K562 (cell line): ENCODE results near the gene ANO10. TPM values are rescaled to one million over a fixed set of nuclear protein-coding genes. Genes with fewer than 3 reads are reported as not detected.

Experiments used
- CREBBP ChIP-seq: IDR thresholded peaks from one replicate; pipeline ENCODE4 v1.6.1; 2012; ENCODE audit warnings: low read depth, mild to moderate bottlenecking, control low read depth, inconsistent platforms, low read length
- ETV6 ChIP-seq, 3 experiments: fragments of 150-350 bp in 1 of 3; sonication (generic) in 1 of 3; formaldehyde crosslinking in 1 of 3; IDR thresholded peaks; 2 replicates each; pipeline versions ENCODE4 v1.6.1 to v1.8.0; 2014 to 2022; ENCODE audit warnings: borderline replicate concordance in 2 of 3, low read depth in 2 of 3, antibody characterized with exemption in 1 of 3, low read length in 1 of 3, mild to moderate bottlenecking in 1 of 3, missing genetic modification reagents in 1 of 3
- FUS ChIP-seq: fragments of 200-400 bp; formaldehyde crosslinking; optimal IDR thresholded peaks from 2 replicates; pipeline ENCODE3; 2017; ENCODE audit warnings: low read depth, low read length
- GTF2E2 ChIP-seq: fragments of 200-800 bp; sonication (Bioruptor generic); IDR thresholded peaks from 2 replicates; pipeline ENCODE4 v1.6.1; 2016; ENCODE audit warnings: missing genetic modification characterization, missing compliant biosample characterization
- KAT2B ChIP-seq: IDR thresholded peaks from one replicate; pipeline ENCODE4 v1.6.1; 2012; ENCODE audit warnings: low read depth, mild to moderate bottlenecking, control low read depth, inconsistent platforms, low read length, moderate library complexity
- MCM7 ChIP-seq, 2 experiments: fragments of 450-650 bp; IDR thresholded peaks; 2 replicates each; pipeline ENCODE4 v1.6.1; 2016 to 2018
- MYC ChIP-seq, 2 experiments: fragments of 250-450 bp in 1 of 2; sonication (Bioruptor Pico) in 1 of 2; IDR thresholded peaks; 2 replicates each; pipeline versions ENCODE4 v1.5.1 to v1.6.1; 2012 to 2021; ENCODE audit warnings: low read depth in 2 of 2, borderline replicate concordance in 1 of 2, improper control_type of control experiment in 1 of 2, low read length in 1 of 2, mild to moderate bottlenecking in 1 of 2, moderate library complexity in 1 of 2
- SP2 ChIP-seq: IDR thresholded peaks from 2 replicates; pipeline ENCODE4 v1.6.1; 2011; ENCODE audit warnings: mild to moderate bottlenecking, low read depth, low read length, moderate library complexity; ENCODE audit not compliant: poor library complexity, severe bottlenecking; ENCODE audit errors: extremely low read depth
- SRF ChIP-seq, 2 experiments: fragments of 250-450, 450-650 bp in 1 of 2; sonication (Bioruptor Pico) in 1 of 2; sonication (generic) in 1 of 2; formaldehyde crosslinking; IDR thresholded peaks; 2 replicates each; pipeline versions ENCODE4 v1.5.0 to v1.5.1; 2020 to 2022; ENCODE audit warnings: mild to moderate bottlenecking in 1 of 2, missing genetic modification reagents in 1 of 2
- XRCC5 ChIP-seq: fragments of 200-400 bp; formaldehyde crosslinking; IDR thresholded peaks from 2 replicates; pipeline ENCODE4 v1.6.1; 2017; ENCODE audit warnings: low read depth, mild to moderate bottlenecking, low read length
- ZBTB8A ChIP-seq: fragments of 450-650 bp; IDR thresholded peaks from 2 replicates; pipeline ENCODE4 v1.6.1; 2018; ENCODE audit warnings: mild to moderate bottlenecking, moderate library complexity; ENCODE audit not compliant: partially characterized antibody
- ZNF23 ChIP-seq: fragments of 250-450 bp; sonication (Bioruptor Pico); IDR thresholded peaks from 2 replicates; pipeline ENCODE4 v1.4.0; 2020; ENCODE audit warnings: mild to moderate bottlenecking
- ZNF780A ChIP-seq: fragments of 250-450 bp; sonication (Bioruptor Pico); IDR thresholded peaks from 2 replicates; pipeline ENCODE4 v1.5.0; 2021; ENCODE audit warnings: mild to moderate bottlenecking
- polyA plus RNA-seq, 8 experiments: library from polyadenylated mRNA; depleted of rRNA in 4 of 8; stranded (reverse) in 5 of 8; unstranded in 3 of 8; fragments of >200 nt; fragmentation: Nextera tagmentation in 2 of 8; fragmentation: Illumina TruSeq in 1 of 8; extraction: Ambion mirVana in 2 of 8; extraction: Trizol in 1 of 8; gene quantifications; 2 replicates each; pipeline versions ENCODE4 v1.2.1 to v1.2.3, GENCODE V29; 2011 to 2014; ENCODE audit warnings: inconsistent platforms in 1 of 8, missing spikeins in 1 of 8
- total RNA-seq, 7 experiments: library from RNA; depleted of rRNA in 6 of 7; stranded (reverse); fragments of >200 nt in 6 of 7; fragmentation: Illumina TruSeq in 2 of 7; extraction: Trizol in 2 of 7; gene quantifications; 2 replicates each; pipeline versions ENCODE4 v1.2.1 to v1.2.3, GENCODE V29; 2011 to 2021; ENCODE audit warnings: low replicate concordance in 1 of 7
- TF ChIP-seq, protein P1 (sequence below): fragments of 200-400 bp; formaldehyde crosslinking; IDR thresholded peaks from 2 replicates; pipeline ENCODE4 v1.6.1; 2017; ENCODE audit warnings: mild to moderate bottlenecking, low read depth, low read length, moderate library complexity
- TF ChIP-seq, protein P2 (sequence below): fragments of 450-650 bp; formaldehyde crosslinking; IDR thresholded peaks from 2 replicates; pipeline ENCODE4 v1.4.0; 2020; ENCODE audit warnings: mild to moderate bottlenecking, moderate library complexity
- TF ChIP-seq, protein P3 (sequence below): fragments of 450-650 bp; IDR thresholded peaks from 2 replicates; pipeline ENCODE4 v1.6.1; 2016; ENCODE audit warnings: antibody characterized with exemption
- TF ChIP-seq, protein P4 (sequence below): fragments of 450-650 bp; IDR thresholded peaks from 2 replicates; pipeline ENCODE4 v1.7.1; 2018; ENCODE audit warnings: mild to moderate bottlenecking, low read depth; ENCODE audit not compliant: partially characterized antibody

The ANO10 gene
- total and polyA plus RNA-seq, 9 of the 15 experiments (the other 6 are each of a cell fraction or from before 2014, with no cell fraction given), result 6.4 to 46.0 (median 32.3) TPM

DNA sequence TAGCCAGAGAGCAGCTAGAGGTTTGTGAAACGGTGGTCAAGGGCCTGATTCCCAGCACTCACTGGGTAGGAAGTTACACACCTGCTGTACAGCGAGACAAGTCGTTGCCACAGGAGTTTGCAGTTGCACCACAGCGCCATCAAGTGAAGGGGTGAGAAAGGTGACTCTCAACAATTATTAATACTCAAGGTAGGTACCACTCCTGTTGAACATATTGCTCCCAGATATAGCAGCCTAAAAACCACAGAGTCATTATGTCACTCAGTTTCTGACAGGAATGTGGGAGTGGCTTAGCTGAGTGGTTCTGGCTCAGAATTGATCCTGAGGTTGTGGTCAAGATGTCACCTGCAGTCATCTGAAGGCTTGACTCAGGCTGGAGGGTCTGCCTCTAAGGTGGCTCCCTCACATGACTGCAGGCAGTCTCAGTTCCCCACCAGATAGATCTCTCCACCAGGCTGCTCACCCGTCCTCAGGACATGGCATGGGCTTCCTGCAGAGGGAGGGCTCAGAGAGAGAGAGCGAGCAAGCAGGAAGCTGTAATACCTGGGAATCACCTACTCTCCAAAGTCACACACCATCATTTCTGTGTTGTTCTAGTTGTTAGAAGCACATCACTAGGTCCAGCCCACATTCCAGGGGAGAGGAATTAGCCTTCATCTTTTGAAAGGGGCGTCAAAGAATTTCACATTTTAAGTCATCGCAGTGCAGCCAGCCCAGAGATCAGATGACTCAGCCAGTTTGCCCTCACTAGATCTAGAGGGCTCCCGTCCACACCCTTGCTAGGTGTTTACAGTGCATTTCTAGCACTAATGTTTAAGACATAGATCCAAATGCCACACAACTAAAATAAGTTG is 17.0 kb upstream of the ANO10 start (continued):
- TF ChIP-seq, protein P1, sequence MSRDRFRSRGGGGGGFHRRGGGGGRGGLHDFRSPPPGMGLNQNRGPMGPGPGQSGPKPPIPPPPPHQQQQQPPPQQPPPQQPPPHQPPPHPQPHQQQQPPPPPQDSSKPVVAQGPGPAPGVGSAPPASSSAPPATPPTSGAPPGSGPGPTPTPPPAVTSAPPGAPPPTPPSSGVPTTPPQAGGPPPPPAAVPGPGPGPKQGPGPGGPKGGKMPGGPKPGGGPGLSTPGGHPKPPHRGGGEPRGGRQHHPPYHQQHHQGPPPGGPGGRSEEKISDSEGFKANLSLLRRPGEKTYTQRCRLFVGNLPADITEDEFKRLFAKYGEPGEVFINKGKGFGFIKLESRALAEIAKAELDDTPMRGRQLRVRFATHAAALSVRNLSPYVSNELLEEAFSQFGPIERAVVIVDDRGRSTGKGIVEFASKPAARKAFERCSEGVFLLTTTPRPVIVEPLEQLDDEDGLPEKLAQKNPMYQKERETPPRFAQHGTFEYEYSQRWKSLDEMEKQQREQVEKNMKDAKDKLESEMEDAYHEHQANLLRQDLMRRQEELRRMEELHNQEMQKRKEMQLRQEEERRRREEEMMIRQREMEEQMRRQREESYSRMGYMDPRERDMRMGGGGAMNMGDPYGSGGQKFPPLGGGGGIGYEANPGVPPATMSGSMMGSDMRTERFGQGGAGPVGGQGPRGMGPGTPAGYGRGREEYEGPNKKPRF, result no peak
- TF ChIP-seq MYC (IDR thresholded peaks at IDR 0.05; ENCODE audit: low read depth, low read length), result peak; percentile 42; the same call in 1 of the 2 replicates
- TF ChIP-seq MYC (CRISPR knock-in tag; IDR thresholded peaks at IDR 0.05; ENCODE audit: borderline replicate concordance, low read depth), result no peak
- TF ChIP-seq ZNF780A (CRISPR knock-in tag), result no peak
- TF ChIP-seq, protein P2, sequence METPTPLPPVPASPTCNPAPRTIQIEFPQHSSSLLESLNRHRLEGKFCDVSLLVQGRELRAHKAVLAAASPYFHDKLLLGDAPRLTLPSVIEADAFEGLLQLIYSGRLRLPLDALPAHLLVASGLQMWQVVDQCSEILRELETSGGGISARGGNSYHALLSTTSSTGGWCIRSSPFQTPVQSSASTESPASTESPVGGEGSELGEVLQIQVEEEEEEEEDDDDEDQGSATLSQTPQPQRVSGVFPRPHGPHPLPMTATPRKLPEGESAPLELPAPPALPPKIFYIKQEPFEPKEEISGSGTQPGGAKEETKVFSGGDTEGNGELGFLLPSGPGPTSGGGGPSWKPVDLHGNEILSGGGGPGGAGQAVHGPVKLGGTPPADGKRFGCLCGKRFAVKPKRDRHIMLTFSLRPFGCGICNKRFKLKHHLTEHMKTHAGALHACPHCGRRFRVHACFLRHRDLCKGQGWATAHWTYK (CRISPR knock-in tag), result 0 out of 2 replicates have a peak, but pooled peaks have one; percentile 19
- TF ChIP-seq, protein P3, sequence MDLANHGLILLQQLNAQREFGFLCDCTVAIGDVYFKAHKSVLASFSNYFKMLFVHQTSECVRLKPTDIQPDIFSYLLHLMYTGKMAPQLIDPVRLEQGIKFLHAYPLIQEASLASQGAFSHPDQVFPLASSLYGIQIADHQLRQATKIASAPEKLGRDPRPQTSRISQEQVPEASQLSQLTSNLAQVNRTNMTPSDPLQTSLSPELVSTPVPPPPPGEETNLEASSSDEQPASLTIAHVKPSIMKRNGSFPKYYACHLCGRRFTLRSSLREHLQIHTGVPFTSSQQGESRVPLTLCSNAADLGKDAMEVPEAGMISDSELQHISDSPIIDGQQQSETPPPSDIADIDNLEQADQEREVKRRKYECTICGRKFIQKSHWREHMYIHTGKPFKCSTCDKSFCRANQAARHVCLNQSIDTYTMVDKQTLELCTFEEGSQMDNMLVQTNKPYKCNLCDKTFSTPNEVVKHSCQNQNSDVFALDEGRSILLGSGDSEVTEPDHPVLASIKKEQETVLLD, result peak; percentile 51; the same call in 1 of the 2 replicates
- no peak for TF ChIP-seq SP2
- no peak for TF ChIP-seq FUS
- TF ChIP-seq GTF2E2 (tag), result no peak
- no peak for TF ChIP-seq XRCC5
- TF ChIP-seq KAT2B, result no peak
- no peak for TF ChIP-seq ZBTB8A
- TF ChIP-seq CREBBP, result no peak
- no peak for TF ChIP-seq ZNF23
- TF ChIP-seq ETV6 (IDR thresholded peaks at IDR 0.05; ENCODE audit: borderline replicate concordance in 1 of 2, low read depth in 2 of 2, low read length in 1 of 2), result no peak
- no peak for TF ChIP-seq ETV6 (CRISPR knock-in tag; IDR thresholded peaks at IDR 0.05; ENCODE audit: borderline replicate concordance)
- 0 out of 4 replicates have a peak, but pooled peaks of 1 of the 2 experiments have one; percentile 5 for TF ChIP-seq SRF (CRISPR knock-in tag; IDR thresholded peaks at IDR 0.05)
- TF ChIP-seq, protein P4, sequence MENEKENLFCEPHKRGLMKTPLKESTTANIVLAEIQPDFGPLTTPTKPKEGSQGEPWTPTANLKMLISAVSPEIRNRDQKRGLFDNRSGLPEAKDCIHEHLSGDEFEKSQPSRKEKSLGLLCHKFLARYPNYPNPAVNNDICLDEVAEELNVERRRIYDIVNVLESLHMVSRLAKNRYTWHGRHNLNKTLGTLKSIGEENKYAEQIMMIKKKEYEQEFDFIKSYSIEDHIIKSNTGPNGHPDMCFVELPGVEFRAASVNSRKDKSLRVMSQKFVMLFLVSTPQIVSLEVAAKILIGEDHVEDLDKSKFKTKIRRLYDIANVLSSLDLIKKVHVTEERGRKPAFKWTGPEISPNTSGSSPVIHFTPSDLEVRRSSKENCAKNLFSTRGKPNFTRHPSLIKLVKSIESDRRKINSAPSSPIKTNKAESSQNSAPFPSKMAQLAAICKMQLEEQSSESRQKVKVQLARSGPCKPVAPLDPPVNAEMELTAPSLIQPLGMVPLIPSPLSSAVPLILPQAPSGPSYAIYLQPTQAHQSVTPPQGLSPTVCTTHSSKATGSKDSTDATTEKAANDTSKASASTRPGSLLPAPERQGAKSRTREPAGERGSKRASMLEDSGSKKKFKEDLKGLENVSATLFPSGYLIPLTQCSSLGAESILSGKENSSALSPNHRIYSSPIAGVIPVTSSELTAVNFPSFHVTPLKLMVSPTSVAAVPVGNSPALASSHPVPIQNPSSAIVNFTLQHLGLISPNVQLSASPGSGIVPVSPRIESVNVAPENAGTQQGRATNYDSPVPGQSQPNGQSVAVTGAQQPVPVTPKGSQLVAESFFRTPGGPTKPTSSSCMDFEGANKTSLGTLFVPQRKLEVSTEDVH, result no peak
- no peak for TF ChIP-seq MCM7 (IDR thresholded peaks at IDR 0.05)
